Myocyte (in vitro differentiated cells): ENCODE measurements around the gene IRF1. TPM values are rescaled to one million over a fixed set of nuclear protein-coding genes. Genes with fewer than 3 reads are reported as not detected.
A peak's percentile ranks its signal among the peaks of the same experiment; 100 is the strongest.

Experiments used
- DNase-seq: peaks from one replicate; pipeline ENCODE4 v3.0.0-alpha.2; 2012; ENCODE audit warnings: low read depth
- total RNA-seq: library from RNA; depleted of rRNA; stranded (reverse); fragments of >200 nt; gene quantifications from 2 replicates; pipeline ENCODE4 v1.2.3, GENCODE V29; 2014

The IRF1 gene
- total RNA-seq, 1 donor from 2014 or later, result 11.7 TPM

DNA sequence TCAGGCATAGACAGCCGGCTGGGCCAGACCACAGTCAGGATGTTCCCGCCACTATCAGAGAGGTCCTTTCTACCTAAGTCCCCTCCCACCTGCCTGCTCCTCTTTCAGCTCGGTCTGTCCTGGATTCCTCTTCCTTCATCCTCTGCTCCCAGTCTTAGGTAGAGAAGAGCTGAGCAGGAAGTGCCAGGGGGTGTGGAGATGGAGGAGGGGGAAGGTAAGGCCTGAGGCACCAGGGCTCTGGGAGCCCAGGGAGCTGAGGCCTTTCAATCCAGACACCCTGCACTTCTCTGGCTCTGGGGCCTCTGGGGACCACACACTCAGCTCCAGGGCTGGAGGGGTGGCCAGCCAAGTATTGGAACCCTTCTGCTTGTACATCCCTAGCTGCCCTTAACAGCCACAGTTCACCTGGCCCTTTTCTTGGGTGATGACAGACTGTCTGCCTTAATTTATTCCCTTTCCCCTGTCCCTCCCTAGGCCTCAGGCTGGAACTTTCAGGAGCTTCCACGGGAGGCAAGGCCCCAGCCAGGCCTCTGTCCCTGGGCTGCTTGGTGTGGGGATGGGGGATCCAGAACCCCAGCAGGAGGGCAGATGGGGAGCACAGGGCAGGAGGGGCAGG lies 15.6 kb downstream of the IRF1 start:
- no peak for DNase-seq

- no peak for DNase-seq
Measured at GRCh38 chr5:132474131-132474723, 16.3 kb downstream of the IRF1 start.

- no peak for DNase-seq
Measured at GRCh38 chr5:132473668-132474067, 16.9 kb downstream of the IRF1 start.

DNA sequence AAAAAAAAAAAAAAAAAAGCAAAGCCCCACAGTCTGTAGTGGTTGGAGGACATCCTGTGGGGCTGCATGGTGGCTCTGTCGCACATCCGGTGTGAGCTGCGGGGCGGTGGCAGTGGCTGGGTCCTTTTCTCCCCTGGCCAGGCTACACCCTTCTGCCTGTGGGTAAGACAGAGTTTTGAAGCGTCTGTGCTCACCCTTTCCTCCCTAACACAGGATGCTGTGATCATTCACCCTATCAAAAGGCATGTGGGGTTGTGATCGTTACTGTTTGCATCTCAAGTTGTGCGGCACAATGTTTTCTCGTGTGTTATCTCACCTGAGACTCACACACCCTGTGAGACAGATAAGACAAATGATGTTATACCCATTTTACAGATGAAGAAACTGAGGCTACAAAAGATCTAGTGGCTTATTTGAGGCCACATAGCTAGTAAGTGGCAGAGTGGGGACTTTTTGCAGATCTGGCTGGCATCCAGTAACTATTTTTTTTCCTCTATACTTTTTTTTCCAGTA lies 17.5 kb downstream of the IRF1 start:
- no peak for DNase-seq

GRCh38 chr5:132472431-132472830 lies 18.1 kb downstream of the IRF1 start:
- DNase-seq, result no peak

DNA sequence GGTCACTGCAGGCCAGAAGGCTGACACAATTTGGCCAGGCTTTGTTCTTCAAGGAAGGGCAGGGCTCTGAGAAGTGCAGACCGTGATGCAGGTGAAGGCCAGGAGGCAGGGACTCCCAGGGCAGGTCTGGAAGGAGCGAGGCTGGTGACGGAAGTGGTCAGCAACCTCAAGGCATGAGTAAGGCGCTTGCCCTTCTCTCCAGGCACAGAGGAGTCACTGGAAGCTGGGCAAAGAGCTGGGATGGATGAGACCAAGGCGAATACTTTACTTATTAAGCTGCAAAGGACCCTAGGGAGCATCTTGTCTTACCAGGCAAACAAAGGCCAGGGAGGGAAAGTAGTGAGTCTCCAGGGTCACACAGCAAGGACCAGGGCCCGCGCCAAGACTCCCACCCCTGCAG lies 18.6 kb downstream of the IRF1 start:
- DNase-seq, result no peak

DNA sequence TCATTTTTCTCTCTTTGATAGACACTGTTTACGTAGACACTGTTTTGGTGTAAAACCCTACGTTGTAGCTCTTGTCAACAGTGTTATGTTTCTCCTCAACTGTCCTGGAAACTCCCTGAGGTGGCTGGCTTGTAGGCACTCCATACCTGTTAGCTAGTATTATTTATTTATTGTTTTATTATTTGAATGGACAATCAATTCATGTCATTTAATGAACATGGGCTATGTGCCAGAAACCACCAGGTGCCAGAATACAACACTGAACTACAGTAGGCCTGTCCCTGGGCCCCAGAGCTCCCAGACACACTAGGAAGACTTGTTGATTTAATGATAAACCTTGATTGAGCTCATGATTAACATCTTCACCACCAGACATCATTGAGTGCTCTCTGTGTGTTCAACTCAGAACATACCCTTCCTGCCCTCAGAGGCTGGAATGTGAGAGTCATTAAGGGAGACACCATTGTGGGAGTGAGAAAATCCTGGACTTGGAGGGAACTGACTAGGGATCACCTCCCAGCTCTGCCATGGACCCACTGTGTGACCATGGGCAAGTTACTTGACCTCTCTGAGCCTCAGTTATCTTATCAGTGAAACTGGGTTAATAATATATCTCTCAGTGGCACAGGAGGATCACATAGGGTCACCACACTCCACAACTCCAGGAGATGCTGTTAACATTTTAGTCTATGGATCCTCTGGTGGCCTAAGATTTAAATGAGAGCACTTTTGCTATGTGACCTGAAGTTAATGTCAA lies 19.2 kb downstream of the IRF1 start:
- DNase-seq, result no peak

- no peak for DNase-seq
Measured at GRCh38 chr5:132470596-132470995, 20.0 kb downstream of the IRF1 start.

GRCh38 chr5:132470010-132470392 lies 20.6 kb downstream of the IRF1 start:
- DNase-seq, result no peak

- peak; percentile 40 for DNase-seq
Measured at GRCh38 chr5:132469380-132470009, 21.1 kb downstream of the IRF1 start.

- DNase-seq, result no peak
Measured at GRCh38 chr5:132468656-132469379, 21.8 kb downstream of the IRF1 start.

GRCh38 chr5:132467287-132467984 lies 23.1 kb downstream of the IRF1 start:
- DNase-seq, result no peak

DNA sequence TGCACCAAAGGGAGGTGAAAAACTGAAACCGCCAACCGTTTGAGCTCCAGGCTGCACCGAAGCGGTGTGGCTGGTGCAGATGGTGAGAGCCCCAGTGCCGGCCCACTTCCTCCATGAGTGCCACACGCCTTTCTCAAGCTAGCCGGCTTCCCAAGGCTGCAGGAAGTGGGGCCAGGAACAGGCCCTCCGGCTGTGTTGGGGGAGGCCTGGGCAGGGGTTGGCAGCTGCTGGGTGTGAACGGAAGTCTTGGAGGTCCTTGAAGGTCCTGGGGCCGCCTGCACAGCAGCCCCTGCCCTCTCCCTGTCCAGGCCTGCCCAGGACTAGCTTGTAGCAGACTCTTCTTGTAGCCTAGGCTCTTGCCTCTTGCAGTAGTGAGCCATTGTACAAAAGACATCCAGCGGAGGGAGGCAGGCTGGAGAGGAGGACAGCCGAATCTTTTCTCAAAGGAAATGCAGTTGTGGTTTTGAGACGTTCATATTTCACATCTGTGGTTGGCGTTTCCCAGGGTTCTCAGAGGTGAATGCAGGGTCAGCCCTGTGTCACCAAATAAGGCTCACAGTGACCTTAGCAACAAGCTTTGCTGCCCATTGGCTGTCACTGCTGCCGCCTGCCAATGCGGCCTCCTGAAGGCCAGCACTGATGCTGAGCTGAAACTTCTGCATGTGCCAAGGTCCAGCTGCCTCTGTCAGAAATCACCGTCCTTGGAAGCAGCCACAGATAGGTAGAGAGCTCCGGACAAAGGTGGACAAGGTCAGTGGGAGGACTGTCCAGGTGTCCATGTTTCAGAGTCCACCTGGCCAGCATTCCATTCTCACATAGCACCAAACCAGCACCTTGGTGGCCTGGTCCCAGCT lies 23.9 kb downstream of the IRF1 start:
- DNase-seq, result peak; percentile 81

DNA sequence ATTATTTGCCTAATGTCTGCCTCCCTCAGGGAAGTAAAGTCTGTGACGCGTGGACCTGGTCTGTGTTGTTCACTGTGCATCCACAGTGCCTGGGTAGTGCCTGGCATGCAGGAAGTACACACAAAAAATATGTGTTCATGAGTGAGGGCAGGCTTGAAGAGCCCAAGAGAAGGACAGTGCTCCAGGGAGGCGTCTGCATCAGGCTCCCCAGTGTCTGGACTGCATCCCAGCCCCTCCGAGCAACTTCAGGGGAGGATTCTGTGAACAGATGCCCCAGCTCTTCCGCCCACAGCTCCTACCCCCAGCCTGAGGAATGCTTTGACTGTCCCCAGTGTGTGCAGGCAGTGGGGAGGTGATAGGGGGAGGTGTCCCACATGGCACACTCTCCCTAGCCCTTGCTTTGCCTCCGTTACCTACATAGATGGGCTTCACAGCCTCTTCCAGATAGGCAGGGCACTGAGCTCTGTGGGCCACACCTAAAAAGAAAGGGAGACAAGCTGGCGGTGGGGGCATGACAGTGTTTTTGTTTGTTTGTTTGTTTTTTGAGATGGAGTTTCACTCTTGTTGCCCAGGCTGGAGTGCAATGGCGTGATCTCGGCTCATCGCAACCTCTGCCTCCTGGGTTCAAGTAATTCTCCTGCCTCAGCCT lies 25.4 kb downstream of the IRF1 start:
- DNase-seq, result peak; percentile 35

DNA sequence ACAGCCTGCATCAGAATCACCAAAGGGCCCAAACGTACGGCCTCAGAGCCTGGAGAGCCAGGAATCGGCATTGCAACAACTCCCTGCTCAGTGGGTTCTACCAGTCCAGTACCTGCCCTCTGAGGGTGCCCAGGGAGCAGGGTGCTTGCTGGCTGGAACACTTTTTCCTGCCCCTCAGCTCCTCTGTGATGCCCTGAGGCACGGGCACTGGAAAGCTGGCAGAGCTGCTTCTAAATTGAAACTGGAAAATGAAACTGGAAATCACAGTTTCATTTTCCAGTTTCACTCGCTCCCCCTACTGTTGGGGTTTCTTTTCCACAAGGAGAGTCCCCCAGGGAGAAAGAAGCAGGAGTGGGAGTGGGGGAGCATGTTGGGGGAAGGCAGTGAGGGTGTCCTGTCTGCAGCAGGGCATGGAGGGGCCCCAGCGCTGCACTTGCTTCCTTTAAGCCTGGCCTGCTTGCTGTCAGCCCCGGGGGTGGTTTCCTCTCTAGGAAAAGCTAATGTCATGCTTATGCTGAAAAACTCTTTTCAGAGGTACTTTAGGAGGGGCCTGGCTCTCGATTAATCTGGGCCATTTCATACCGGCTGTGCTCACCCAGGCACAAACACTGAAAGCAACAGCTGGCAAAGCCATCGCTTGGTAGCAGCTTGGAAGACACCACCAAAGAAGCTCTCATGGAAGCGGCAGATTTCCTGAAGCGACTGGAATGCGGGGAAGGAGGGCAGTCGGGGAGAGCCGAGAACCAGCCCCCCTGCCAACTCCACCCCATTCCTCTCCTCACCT lies 26.2 kb downstream of the IRF1 start:
- peak; percentile 62 for DNase-seq

- no peak for DNase-seq
Measured at GRCh38 chr5:132463811-132464155, 26.8 kb downstream of the IRF1 start.

- no peak for DNase-seq
Measured at GRCh38 chr5:132462856-132463745, 27.5 kb downstream of the IRF1 start.
